Astrocyte (in vitro differentiated cells and primary cell): Measurements from ENCODE around the gene DGCR2. TPM values are rescaled to one million over a fixed set of nuclear protein-coding genes. Genes with fewer than 3 reads are reported as not detected.

ENCODE experiments used
- DNase-seq: peaks from one replicate; pipeline ENCODE4 v3.0.0-alpha.2; 2010; ENCODE audit warnings: low read depth
- FAIRE-seq: peaks from 2 replicates; lab custom pipeline; 2011; peaks lifted over from hg19 to GRCh38; lab: Jason Lieb, UNC
- H2AFZ ChIP-seq: 2 replicates; pipeline ENCODE4 v1.6.0; 2012; ENCODE audit warnings: low read depth, low read length, inconsistent platforms
- H3K27ac ChIP-seq: 2 replicates; pipeline ENCODE4 v1.5.1; 2011; ENCODE audit warnings: low read depth, low read length, inconsistent platforms
- H3K27me3 ChIP-seq: 2 replicates; pipeline ENCODE4 v1.6.0; 2011; ENCODE audit warnings: low read length, inconsistent platforms; ENCODE audit not compliant: insufficient read depth
- H3K36me3 ChIP-seq: 2 replicates; pipeline ENCODE4 v1.5.1; 2011; ENCODE audit warnings: low read length, inconsistent platforms; ENCODE audit not compliant: insufficient read depth
- H3K4me1 ChIP-seq: 2 replicates; pipeline ENCODE4 v1.5.1; 2011; ENCODE audit warnings: low read length, inconsistent platforms; ENCODE audit not compliant: insufficient read depth
- H3K4me2 ChIP-seq: 2 replicates; pipeline ENCODE4 v1.6.0; 2012; ENCODE audit warnings: low read length, inconsistent platforms
- H3K4me3 ChIP-seq: 2 replicates; pipeline ENCODE4 v1.5.1; 2011; ENCODE audit warnings: low read depth, mild to moderate bottlenecking, low read length, inconsistent platforms; ENCODE audit not compliant: insufficient read depth
- H3K79me2 ChIP-seq: 2 replicates; pipeline ENCODE4 v1.6.0; 2012; ENCODE audit warnings: mild to moderate bottlenecking, low read length, inconsistent platforms; ENCODE audit not compliant: insufficient read depth
- H3K9ac ChIP-seq: 2 replicates; pipeline ENCODE4 v1.6.0; 2012; ENCODE audit warnings: mild to moderate bottlenecking, low read length, inconsistent platforms
- H3K9me3 ChIP-seq: 2 replicates; pipeline ENCODE4 v1.5.1; 2012; ENCODE audit warnings: low read depth, mild to moderate bottlenecking, low read length, inconsistent platforms; ENCODE audit not compliant: insufficient read depth
- H4K20me1 ChIP-seq: 2 replicates; pipeline ENCODE4 v1.6.0; 2012; ENCODE audit warnings: low read length, inconsistent platforms; ENCODE audit not compliant: insufficient read depth
- H3K27ac Mint-ChIP-seq: one replicate; pipeline ENCODE4 v1.8.0; 2021; ENCODE audit warnings: mild to moderate bottlenecking, mixed read lengths; ENCODE audit not compliant: unreplicated experiment
- H3K27me3 Mint-ChIP-seq: one replicate; pipeline ENCODE4 v1.8.0; 2021; ENCODE audit warnings: low read depth, mixed read lengths; ENCODE audit not compliant: unreplicated experiment
- H3K36me3 Mint-ChIP-seq: one replicate; pipeline ENCODE4 v1.8.0; 2021; ENCODE audit warnings: low read depth, mixed read lengths; ENCODE audit not compliant: unreplicated experiment
- H3K4me1 Mint-ChIP-seq: one replicate; pipeline ENCODE4 v1.8.0; 2021; ENCODE audit warnings: low read depth, mixed read lengths; ENCODE audit not compliant: unreplicated experiment
- H3K4me3 Mint-ChIP-seq: one replicate; pipeline ENCODE4 v1.8.0; 2021; ENCODE audit warnings: mild to moderate bottlenecking, moderate library complexity, mixed read lengths; ENCODE audit not compliant: unreplicated experiment
- H3K9me3 Mint-ChIP-seq: one replicate; pipeline ENCODE4 v1.8.0; 2021; ENCODE audit warnings: mild to moderate bottlenecking, mixed read lengths; ENCODE audit not compliant: unreplicated experiment
- CTCF ChIP-seq: IDR thresholded peaks from 2 replicates; pipeline ENCODE4 v1.5.1; 2011; ENCODE audit warnings: low read depth, mild to moderate bottlenecking, inconsistent platforms, low read length, moderate library complexity; ENCODE audit not compliant: insufficient read depth
- EZH2 ChIP-seq: IDR thresholded peaks from 2 replicates; pipeline ENCODE4 v1.6.1; 2012; ENCODE audit warnings: mild to moderate bottlenecking, low read length, inconsistent platforms; ENCODE audit not compliant: insufficient read depth
- total RNA-seq: library from RNA; stranded (reverse); gene quantifications from 2 replicates; pipeline ENCODE4 v1.2.1, GENCODE V29; 2021

The DGCR2 gene
- total RNA-seq, 1 donor from 2014 or later: 49.4 TPM

- FAIRE-seq: no peak
- H3K27me3 ChIP-seq: peaks cover 35% of the 10 kb centered on the region
- H2AFZ ChIP-seq: no peak overlapping the region
- H3K4me1 Mint-ChIP-seq: peaks cover 4% of the 10 kb centered on the region
- peak overlapping the region; percentile 56 for H3K27ac Mint-ChIP-seq
- no peak overlapping the region for H3K4me2 ChIP-seq
- H3K4me3 Mint-ChIP-seq: peak overlapping the region; percentile 17
- no peak overlapping the region for H3K27ac ChIP-seq
- no peak overlapping the region for H3K9ac ChIP-seq
- peaks cover 7% of the 10 kb centered on the region for H4K20me1 ChIP-seq
- H3K4me3 ChIP-seq: no peak overlapping the region
- H3K79me2 ChIP-seq: peaks cover 21% of the 10 kb centered on the region
- H3K9me3 Mint-ChIP-seq: peaks cover 17% of the 10 kb centered on the region
- H3K27me3 Mint-ChIP-seq: peaks cover 45% of the 10 kb centered on the region
- H3K36me3 Mint-ChIP-seq: peaks cover 10% of the 10 kb centered on the region
- H3K4me1 ChIP-seq: no peaks in the 10 kb centered on the region
- H3K36me3 ChIP-seq: no peaks in the 10 kb centered on the region
- no peak for TF ChIP-seq EZH2
- TF ChIP-seq CTCF: no peak
- H3K9me3 ChIP-seq: no peaks in the 10 kb centered on the region
- DNase-seq: no peak
These were observed 25.1 kb upstream of the DGCR2 start for GRCh38 chr22:19147195-19147780.

GRCh38 chr22:19146215-19146968 is 24.2 kb upstream of the DGCR2 start:
- Mint-ChIP-seq H3K27me3 (peaks cover 37% of the 10 kb centered on the region), H3K4me3 (no peak overlapping the region), H3K9me3 (peaks cover 10% of the 10 kb centered on the region), H3K27ac (no peak overlapping the region), H3K4me1 (peaks cover 4% of the 10 kb centered on the region), H3K36me3 (peaks cover 7% of the 10 kb centered on the region)
- FAIRE-seq: no peak
- Histone ChIP-seq H3K9me3 (no peaks in the 10 kb centered on the region), H3K9ac (no peak overlapping the region), H2AFZ (no peak overlapping the region), H4K20me1 (peaks cover 9% of the 10 kb centered on the region), H3K79me2 (peaks cover 22% of the 10 kb centered on the region), H3K36me3 (peaks cover 5% of the 10 kb centered on the region), H3K27ac (no peak overlapping the region), H3K4me1 (no peaks in the 10 kb centered on the region), H3K4me3 (no peak overlapping the region), H3K4me2 (no peak overlapping the region), H3K27me3 (peaks cover 28% of the 10 kb centered on the region)
- DNase-seq: no peak
- TF ChIP-seq CTCF (no peak), EZH2 (no peak)
